NCI-H146 (cell line): ENCODE data around the gene APOM.
A peak's percentile ranks its signal among the peaks of the same experiment; 100 is the strongest.

Source experiments
- DNase-seq: peaks from one replicate; lab custom pipeline; 2025; lab: John Stamatoyannopoulos, UW

The APOM gene

GRCh38 chr6:31631209-31631608 is 24.5 kb upstream of the APOM start:
- DNase-seq, result no peak

- no peak for DNase-seq
These were observed 23.9 kb upstream of the APOM start for GRCh38 chr6:31631681-31632278.

DNA sequence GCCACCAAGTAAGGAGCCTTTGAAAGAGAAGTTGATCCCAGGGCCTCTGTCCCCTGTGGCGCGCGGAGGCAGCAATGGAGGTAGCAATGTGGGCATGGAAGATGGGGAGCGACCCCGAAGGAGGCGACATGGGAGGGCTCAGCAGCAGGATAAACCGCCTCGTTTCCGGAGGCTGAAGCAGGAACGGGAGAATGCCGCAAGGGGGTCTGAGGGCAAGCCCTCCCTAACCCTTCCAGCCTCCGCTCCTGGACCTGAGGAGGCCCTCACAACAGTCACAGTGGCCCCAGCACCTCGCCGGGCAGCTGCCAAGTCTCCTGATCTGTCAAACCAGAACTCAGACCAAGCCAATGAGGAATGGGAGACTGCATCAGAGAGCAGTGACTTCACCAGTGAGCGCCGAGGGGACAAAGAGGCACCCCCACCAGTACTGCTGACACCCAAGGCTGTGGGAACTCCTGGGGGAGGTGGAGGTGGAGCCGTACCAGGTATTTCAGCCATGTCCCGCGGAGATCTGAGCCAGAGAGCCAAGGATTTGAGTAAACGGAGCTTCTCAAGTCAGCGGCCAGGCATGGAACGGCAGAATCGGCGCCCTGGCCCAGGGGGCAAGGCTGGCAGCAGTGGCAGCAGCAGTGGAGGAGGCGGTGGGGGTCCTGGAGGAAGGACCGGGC is 23.3 kb upstream of the APOM start:
- DNase-seq, result no peak

- DNase-seq, result no peak
These were observed 22.2 kb upstream of the APOM start for GRCh38 chr6:31633447-31633846.

DNA sequence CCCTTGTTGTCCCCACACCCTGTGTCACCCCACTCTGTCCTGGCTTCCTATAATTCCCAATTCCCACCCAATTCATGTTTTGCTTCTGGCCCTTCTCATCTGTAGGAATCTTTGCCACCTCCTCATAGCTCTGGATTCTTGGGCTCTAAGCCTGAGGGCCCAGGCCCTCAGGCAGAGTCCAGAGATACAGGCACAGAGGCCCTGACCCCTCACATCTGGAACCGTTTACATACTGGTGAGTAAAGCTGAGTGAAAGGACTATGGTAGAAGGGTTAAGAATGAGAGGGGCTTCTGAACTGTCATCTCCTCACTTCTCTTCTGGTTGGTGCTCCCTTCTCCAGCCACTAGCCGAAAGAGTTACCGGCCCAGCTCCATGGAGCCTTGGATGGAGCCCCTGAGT is 21.6 kb upstream of the APOM start:
- no peak for DNase-seq

- no peak for DNase-seq
These were observed 20.6 kb upstream of the APOM start for GRCh38 chr6:31634969-31635575.

DNA sequence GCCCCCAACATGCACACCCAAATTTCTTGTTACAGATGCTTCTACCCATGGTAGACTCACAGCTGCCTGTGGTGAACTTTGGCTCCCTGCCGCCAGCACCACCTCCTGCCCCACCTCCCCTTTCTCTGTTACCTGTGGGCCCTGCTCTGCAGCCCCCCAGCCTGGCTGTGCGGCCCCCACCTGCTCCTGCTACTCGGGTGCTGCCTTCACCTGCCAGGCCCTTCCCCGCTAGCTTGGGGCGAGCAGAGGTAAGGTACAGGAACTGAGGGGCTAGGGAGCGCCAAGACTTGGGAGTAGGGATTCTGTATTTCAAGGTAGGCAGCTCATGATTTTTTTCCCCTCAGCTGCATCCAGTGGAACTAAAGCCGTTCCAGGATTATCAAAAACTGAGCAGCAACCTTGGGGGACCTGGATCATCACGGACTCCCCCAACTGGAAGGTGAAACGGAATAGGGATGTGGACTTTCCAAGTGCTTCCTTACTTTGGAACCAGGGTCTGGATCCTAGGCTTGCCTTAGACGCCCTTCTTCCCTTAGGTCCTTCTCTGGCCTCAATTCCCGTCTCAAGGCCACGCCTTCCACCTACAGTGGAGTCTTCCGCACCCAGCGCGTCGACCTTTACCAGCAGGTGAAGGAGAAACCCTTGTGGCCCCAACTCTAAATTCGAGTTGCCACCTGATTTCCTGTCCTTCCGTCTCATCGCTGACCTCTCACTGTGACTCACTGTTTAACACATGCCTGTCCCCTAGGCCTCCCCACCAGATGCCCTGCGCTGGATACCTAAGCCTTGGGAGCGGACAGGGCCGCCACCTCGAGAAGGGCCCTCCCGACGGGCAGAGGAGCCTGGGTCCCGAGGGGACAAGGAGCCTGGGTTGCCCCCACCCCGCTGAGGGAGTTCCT is 18.7 kb upstream of the APOM start:
- no peak for DNase-seq

- DNase-seq, result no peak
These were observed 16.7 kb upstream of the APOM start for GRCh38 chr6:31639043-31639442.

GRCh38 chr6:31639449-31639861 is 16.2 kb upstream of the APOM start:
- no peak for DNase-seq

- no peak for DNase-seq
These were observed 15.1 kb upstream of the APOM start for GRCh38 chr6:31640612-31641011.

DNA sequence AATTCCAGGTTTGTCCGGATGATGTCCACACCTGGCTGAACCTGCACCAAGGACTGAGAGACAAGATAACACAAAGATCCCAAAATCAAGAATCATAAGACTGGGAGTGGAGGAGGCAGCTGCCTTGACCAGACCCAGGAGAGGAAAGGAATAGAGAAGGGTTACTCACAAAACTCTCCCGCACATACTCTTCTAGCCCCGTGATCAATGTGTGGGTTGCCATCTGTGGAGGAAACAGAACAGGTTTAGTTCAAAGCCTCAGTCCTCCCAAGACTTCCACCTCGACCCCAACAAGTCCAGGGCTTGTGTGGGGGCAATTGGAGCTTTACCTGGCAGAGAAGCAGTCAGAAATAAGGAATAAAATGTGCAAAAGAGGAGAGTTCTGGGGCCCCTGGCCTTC is 14.3 kb upstream of the APOM start:
- no peak for DNase-seq

DNA sequence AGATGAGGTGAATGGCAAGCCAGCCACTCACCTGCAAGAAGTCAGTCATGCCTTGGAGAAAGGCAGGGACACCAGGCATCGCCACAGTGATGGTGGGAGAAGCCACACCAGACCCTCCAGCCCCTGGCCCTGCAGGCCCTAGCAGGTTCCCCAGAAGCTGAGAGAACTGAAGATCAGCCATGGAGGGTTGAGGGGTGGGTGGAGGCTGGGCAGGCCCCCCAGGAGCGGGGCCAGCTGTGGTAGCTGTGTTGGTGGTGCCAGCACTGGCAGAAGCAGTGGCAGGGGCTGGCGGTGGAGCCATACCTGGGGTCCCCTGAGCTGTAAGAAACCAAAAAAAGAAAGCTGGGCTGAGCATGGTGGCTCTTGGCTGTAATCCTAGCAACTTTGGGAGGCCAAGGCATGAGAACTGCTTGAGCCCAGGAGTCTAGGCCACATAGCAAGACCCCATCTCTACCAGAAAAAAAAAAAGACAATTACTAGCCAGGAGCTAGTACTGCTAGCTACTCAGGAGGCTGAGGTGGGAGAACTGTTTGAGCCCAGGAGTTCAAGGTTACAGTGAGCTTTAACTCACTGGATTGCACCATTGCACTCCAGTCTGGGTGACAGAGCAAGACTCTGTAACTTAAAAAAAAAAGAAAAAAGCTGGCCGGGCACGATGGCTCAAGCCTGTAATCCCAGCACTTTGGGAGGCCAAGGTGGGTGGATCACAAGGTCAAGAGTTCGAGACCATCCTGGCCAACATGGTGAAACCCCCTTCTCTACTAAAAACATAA is 12.7 kb upstream of the APOM start:
- DNase-seq, result no peak

- no peak for DNase-seq
These were observed 11.8 kb upstream of the APOM start for GRCh38 chr6:31643818-31644454.

GRCh38 chr6:31645325-31645724 is 10.4 kb upstream of the APOM start:
- DNase-seq, result no peak

DNA sequence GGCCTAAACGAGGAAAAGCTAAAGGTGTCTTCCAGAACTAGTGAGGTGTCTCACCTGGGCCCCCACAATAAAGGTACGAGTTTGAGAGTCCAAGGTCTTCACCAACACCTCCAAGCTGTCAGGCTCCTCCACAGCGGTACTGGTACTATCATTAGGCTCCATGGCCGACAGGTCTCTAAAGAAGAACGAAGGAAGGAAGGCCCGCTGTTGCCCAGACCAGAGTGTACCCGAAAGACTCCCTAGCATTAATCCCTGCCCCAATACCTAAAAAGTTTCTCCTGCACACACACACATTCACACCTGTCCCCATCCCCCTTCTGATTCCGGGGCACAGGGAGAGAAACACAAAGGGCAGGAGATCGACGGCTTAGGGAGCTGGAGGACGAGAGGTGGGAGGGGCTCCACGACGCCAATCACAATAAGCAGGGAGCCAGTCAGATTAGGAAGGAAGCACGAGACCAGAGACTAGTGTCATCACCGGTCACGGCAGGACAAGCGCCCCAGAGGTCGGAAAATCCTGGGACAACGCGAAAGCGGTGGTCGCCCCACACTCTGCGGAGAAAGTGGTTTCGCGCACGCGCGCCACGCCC is 4.0 kb upstream of the APOM start:
- DNase-seq, result peak; percentile 63

- DNase-seq, result peak; percentile 97
These were observed 2.6 kb upstream of the APOM start for GRCh38 chr6:31652925-31653724.

GRCh38 chr6:31654574-31655348 is 933 bp upstream of the APOM start:
- DNase-seq, result no peak

GRCh38 chr6:31657406-31658157 is 1.9 kb downstream of the APOM start:
- no peak for DNase-seq
